Measurements from ENCODE around the gene LCMT1.
"Not testable (repeated sequence)": the region's sequence is repeated elsewhere in the genome, so short reads cannot be mapped to it uniquely, and the experiment has no call there.

The LCMT1 gene

DNA sequence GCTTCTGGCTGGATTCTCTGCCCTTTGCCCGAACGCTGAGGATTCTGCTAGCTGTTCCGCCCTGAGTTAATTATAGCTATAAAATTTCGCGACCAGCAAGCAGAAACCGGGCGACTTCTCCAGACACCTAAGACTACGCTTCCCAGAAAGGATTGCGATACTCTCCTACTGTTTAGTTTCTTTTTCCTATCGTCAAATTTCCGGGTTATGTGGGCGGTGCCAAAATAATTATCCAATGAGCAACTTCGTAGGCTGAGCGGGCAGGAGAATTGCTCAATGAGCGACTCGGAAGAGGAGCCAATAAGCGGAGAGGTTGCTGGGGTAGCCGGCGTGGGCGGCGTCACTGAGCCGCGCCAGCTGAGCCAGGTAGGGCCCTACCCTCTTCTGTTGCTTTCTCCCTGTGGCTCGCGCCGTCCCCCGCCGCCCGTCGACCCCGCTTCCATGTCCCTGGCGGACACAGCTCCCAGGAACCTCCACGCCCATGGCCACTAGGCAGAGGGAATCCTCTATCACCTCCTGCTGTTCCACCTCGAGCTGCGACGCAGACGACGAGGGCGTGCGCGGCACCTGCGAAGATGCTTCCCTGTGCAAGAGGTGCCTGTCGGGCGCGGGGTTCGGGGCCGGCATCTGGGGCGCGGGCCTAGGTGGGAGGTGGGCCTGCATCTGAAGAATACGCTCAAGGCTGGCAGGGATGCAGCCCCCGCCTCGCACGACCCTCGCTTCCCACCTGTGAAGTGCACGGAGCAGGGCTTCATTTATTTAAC is at the start of gene LCMT1:
TSS of gene LCMT1 (plus strand) at position 340 of the 764 bp plus-strand sequence. CDS start at position 482, 142 bp downstream.
- DNase-seq (ENCODE audit: low read depth in 2 of 2), result peak; percentile 94

DNA sequence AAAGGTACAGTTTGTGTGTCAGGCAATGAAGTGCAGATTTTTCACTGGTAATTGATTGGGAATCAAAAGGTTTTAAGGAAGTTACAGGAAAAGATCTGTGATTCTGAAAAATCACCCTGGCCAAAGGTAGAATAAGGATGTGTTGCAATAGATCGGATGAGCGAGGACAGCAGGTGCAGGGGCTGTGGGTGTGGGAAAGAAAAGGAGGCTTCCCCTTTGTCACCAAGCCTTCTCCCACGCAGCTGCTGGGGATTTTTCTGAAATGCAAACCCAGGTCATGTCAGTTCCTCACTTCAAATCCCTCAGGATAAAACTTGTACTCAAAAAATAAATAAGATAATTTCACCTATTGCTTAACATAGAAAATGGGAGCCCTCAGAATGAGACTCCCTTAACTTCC is 48.4 kb upstream of the LCMT1 start:
- DNase-seq (ENCODE audit: low read depth in 2 of 2), result no peak

- DNase-seq (ENCODE audit: low read depth in 2 of 2), result no peak
Observed at GRCh38 chr16:25063865-25064264, 47.7 kb upstream of the LCMT1 start.

DNA sequence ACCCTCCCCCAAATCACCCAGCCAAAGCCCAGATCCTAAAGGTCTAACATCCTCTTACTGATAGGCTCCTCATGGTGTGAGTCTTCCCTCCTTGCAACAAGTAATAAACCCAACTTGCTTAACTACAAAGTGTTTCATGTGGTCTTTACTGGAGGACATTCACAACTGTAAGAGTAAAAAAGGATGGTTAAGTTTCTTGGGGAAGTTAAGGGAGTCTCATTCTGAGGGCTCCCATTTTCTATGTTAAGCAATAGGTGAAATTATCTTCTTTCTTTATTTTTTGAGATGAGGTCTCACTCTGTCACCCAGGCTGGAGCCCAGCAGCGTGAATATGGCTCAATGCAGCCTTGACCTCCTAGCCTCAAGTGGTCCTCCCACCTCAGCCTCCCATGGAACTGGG is 47.3 kb upstream of the LCMT1 start:
- DNase-seq (ENCODE audit: low read depth in 2 of 2), result not testable (repeated sequence)

- no peak for DNase-seq (ENCODE audit: low read depth in 2 of 2)
Observed at GRCh38 chr16:25064937-25065336, 46.6 kb upstream of the LCMT1 start.

DNA sequence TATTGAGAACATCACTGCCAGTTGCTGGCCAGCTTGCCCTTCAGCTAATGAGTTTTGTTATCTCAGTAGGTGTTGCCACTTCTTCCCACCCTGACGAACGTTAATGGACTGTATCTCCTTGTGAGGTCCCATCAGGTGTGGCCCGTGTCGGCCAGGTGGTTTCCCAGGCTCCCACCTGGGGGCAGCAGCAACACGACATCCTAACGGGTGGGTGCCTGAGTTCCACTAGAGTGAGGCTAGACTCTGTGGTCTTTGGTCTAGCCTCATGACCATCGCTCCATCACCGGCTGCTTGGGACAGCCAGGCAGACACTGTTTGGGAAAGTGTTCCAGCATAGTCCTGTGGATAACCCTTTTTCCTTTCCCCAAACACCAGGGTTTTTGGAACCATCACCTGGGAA is 45.6 kb upstream of the LCMT1 start:
- no peak for DNase-seq (ENCODE audit: low read depth in 2 of 2)

DNA sequence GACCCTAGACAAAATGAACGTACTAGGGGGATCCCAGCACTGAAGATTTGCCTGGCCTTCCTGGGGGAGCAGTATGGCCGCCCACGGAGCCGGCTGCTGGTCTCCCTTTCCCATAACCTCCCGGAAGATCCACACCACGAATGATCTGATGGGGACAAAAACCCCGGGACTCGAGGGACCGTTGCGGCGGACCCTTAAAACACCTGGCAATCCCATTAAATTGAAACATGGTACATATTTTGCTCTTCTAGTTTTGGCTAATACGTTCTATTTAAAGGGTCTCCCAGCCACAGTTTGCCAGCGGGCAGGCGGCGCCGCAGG is 45.2 kb upstream of the LCMT1 start:
- DNase-seq (ENCODE audit: low read depth in 2 of 2), result no peak

DNA sequence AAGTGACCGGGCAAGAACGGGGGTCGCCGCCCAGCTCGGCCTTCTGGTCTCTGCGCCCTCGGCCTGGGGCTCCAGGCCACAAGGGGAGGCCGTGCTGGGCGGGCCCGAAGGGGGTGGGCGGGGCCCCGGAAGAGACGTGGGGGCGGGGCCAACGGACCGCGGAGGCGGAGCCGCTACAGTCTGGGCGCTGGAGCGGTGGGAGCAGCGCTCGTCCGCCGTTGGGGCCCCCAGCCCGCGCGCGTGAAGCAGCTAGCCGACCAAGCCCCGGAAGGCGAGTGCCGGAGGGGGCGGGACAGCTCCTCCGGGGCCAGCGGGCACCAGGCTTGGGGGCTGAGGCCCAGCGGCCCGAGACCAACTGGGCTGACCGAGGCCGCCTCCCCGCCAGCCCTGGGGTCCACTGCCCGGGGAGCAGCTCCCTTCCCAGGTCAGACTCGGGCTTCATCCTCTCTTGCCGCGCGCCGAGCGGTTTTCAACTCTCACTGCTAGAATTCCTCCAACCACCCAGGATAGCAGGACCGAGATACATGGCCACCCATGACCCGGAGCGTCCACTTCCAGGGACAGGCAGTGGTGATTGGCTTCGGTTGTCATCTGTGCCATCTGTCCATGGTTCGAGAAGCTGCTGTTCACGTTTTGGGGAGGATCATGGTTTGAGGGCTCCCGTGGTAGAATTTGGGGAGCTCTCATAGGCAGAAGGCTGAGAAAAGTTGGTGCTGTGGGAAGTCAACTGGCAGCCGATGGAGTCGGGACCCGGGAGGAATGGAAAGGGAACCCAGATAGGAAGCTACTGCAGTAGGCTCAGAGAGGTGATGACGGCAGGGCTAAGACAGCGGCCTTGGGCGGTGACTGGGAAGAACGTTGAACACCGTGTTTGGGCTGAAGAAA is 44.6 kb upstream of the LCMT1 start:
- peak; percentile 31 to 40 for DNase-seq (ENCODE audit: low read depth in 2 of 2)

DNA sequence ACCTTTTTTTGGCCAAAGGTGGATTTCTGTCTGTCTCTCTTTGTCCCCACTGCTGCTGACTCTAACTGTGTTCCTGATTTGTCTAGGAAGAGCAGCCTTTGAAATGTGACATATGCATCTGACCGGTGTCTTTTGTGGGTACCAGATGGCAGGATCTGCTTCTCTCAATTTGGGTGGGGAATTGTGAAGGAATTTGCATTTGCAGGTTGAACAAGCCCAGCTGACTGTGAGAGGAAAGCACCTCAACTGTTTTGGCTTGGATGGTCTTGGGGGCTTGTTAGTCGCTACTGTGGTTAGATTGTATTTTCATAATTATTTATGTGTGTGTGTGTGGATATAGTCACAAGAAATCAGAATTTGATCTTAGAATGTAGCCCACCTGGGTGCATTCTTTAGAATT is 37.7 kb upstream of the LCMT1 start:
- no peak for DNase-seq (ENCODE audit: low read depth in 2 of 2)

- DNase-seq (ENCODE audit: low read depth in 2 of 2), result no peak
Observed at GRCh38 chr16:25078386-25078978, 33.1 kb upstream of the LCMT1 start.

DNA sequence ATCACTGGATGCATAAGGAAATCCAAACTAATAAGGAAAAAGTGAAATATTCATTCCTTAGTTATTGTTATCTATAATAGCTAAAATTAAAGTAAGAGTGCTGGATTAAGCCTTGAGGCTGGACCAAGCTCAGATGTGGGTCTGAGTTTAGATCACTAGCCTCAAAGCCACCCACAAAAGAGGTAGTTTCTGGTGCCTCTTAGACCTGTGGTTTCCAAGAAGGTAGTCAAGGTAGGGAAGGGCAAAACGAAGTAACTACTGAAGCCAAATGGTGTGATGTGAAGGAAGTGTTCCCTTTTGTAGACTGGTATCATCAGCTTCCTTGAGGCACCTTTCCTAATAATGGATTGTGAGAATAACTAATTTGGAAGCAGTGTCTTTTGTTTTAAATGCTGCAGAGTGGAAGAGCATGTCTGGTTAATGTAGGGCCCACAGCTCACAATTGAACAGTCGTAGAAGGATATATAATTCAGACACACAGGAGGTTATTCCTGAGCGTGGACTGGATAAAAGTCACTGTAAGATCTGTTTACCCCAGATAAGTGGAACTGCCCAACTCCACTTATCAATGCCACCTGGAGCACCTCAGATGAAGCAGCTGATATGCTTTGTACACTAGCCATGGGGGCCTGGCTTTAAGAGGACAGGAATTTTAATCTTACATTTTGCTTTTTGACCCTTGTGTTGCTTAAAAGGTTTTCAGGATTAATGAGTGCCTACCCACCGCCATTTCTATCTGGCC is 31.7 kb upstream of the LCMT1 start:
- no peak for DNase-seq (ENCODE audit: low read depth in 2 of 2)

- DNase-seq (ENCODE audit: low read depth in 2 of 2), result no peak
Observed at GRCh38 chr16:25080420-25081131, 31.0 kb upstream of the LCMT1 start.

GRCh38 chr16:25081702-25082101 is 29.8 kb upstream of the LCMT1 start:
- DNase-seq (ENCODE audit: low read depth in 2 of 2), result no peak

DNA sequence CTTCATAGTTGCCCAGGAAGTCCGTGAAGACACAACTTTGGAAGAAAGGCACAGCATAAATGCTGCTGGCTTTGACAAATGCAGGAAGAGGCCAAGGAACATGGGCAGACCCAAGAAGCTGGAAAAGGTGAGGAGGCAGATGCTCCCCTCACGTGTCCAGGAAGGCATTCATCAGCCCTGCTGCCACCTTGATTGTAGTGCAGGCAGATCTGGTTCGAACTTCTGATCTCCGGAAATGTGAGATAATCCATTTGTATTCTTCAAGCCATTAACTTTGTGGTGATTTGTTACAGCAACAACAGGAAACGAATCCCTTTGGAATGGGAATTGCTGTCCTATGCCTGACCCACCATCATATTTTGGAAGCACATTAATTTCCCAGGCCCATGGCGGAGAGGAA is 28.5 kb upstream of the LCMT1 start:
- DNase-seq (ENCODE audit: low read depth in 2 of 2), result no peak

DNA sequence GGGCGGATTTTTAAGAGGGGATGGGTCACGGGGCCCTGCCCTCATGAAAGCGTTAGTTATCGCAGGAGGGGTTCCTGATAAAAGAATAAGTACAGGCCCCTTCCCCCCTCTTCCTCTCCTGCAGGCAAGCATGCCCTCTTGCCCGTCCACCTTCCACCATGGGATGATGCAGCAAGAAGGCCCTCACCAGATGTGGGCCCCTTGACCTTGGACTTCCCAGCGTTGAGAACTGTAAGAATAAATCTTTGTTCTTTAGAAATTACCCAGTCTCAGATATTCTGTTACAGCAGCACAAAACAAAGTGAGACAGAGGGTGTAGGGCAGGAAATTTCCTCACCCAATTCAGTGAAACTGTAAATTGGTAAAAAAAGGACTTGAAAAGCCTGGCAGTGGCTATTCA is 27.8 kb upstream of the LCMT1 start:
- no peak for DNase-seq (ENCODE audit: low read depth in 2 of 2)

GRCh38 chr16:25084797-25085196 is 26.7 kb upstream of the LCMT1 start:
- no peak for DNase-seq (ENCODE audit: low read depth in 2 of 2)

DNA sequence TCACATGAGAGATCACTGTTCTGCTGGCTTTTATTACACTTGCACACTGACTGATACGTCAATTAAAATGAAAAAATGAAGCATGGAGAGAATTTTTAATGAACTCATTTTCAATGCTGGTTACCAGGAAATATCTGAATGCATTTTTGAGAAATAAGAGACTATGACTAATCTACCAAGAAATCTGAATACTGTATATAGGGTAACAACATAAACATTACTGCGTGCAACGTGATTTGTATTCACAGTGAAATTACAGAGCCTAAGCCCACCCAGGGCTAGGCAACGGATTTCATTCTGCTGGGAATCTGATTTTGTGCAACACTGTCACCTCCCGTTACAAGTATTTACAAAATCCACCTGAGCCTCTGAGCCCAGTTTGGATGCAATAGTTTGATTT is 23.8 kb upstream of the LCMT1 start:
- no peak for DNase-seq (ENCODE audit: low read depth in 2 of 2)

GRCh38 chr16:25089351-25089750 is 22.2 kb upstream of the LCMT1 start:
- DNase-seq (ENCODE audit: low read depth in 2 of 2), result no peak

GRCh38 chr16:25092441-25092840 is 19.1 kb upstream of the LCMT1 start:
- DNase-seq (ENCODE audit: low read depth in 2 of 2), result no peak

DNA sequence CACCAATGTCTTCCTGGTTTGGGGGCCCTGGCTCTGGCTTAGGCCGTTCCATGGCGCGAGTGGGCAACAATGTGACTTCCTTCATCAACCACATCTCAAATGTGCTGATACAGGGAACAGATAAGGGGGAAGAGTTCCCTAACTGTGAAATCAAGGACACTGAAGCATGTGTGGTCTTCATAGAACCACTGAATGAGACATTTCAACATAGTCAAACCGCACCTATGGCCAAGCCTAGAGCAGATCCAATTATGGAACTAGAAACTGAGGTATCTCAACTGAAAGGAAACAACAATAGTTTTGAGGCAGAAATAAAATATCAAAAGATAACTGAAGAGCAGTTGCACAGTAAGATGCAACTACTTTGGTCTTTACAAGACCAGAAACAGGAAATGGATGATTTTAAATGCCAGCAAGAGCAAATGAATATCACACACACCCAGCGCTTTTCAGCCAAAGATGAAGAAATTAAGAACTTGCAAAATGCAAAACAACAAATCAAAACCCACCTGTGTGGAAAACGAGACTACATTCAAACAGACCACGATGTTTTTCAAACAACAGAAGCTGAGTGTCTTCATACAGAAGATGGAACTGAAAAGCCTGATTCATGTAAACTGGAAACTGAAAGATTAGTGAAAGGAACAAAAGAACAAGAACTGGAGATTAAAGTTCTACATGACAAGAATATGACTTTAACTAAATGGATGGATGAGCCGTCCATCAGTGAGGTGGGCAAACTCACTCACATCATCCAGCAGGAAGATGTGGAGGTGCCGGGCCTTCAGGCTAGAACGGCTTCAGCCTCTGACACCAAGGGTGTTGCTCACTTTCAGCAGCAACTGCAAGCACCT is 18.1 kb upstream of the LCMT1 start:
- no peak for DNase-seq (ENCODE audit: low read depth in 2 of 2)
